CD1c-positive myeloid dendritic cell (primary cell): ENCODE results near the gene MT1E.
"Not testable (repeated sequence)": the region's sequence is repeated elsewhere in the genome, so short reads cannot be mapped to it uniquely, and the experiment has no call there.

Experiments used
- DNase-seq: peaks from one replicate; pipeline ENCODE4 v3.0.0-alpha.2; 2016; ENCODE audit errors: extremely low spot score

Gene MT1E

GRCh38 chr16:56672171-56672570 is 46.6 kb downstream of the MT1E start:
- not testable (repeated sequence) for DNase-seq

- DNase-seq = no peak
Measured at GRCh38 chr16:56672761-56673536, 47.4 kb downstream of the MT1E start.

- peak; percentile 39 for DNase-seq
Measured at GRCh38 chr16:56673921-56674320, 48.3 kb downstream of the MT1E start.

GRCh38 chr16:56674570-56674969 is 49.0 kb downstream of the MT1E start:
- DNase-seq = not testable (repeated sequence)

- DNase-seq = peak; percentile 41
Measured at GRCh38 chr16:56675685-56676210, 50.2 kb downstream of the MT1E start.
